Measurements from ENCODE around the gene NLN.

The NLN gene

GRCh38 chr5:65695896-65696295 lies 26.1 kb upstream of the NLN start:
- DNase-seq (ENCODE audit: low spot score) = no peak
- Histone ChIP-seq H3K27ac (no peak overlapping the region), H3K4me3 (no peak overlapping the region)
- TF ChIP-seq CTCF (IDR thresholded peaks at IDR 0.05) = no peak

GRCh38 chr5:65696892-65697291 lies 25.1 kb upstream of the NLN start:
- no peak overlapping the region for H3K4me3 ChIP-seq
- H3K27ac ChIP-seq = no peak overlapping the region

GRCh38 chr5:65699338-65699737 lies 22.7 kb upstream of the NLN start:
- no peak overlapping the region for H3K27ac ChIP-seq
- H3K4me3 ChIP-seq = no peak overlapping the region
- no peak for TF ChIP-seq CTCF (IDR thresholded peaks at IDR 0.05)
- DNase-seq (ENCODE audit: low spot score) = no peak

More at GRCh38 chr5:65696892-65697291, 25.1 kb upstream of the NLN start:
- TF ChIP-seq CTCF (IDR thresholded peaks at IDR 0.05) = no peak
- DNase-seq (ENCODE audit: low spot score) = no peak

GRCh38 chr5:65702036-65702435 lies 20.0 kb upstream of the NLN start:
- no peak overlapping the region for H3K27ac ChIP-seq

GRCh38 chr5:65704621-65705239 lies 17.3 kb upstream of the NLN start:
- H3K27ac ChIP-seq = no peak overlapping the region
- DNase-seq (ENCODE audit: low spot score) = no peak
- H3K4me3 ChIP-seq = no peak overlapping the region
- TF ChIP-seq CTCF (IDR thresholded peaks at IDR 0.05) = no peak

More at GRCh38 chr5:65702036-65702435, 20.0 kb upstream of the NLN start:
- DNase-seq (ENCODE audit: low spot score) = no peak
- no peak for TF ChIP-seq CTCF (IDR thresholded peaks at IDR 0.05)
- H3K4me3 ChIP-seq = no peak overlapping the region

GRCh38 chr5:65707663-65708062 lies 14.3 kb upstream of the NLN start:
- TF ChIP-seq CTCF (IDR thresholded peaks at IDR 0.05) = no peak
- no peak overlapping the region for H3K27ac ChIP-seq
- no peak for DNase-seq (ENCODE audit: low spot score)
- H3K4me3 ChIP-seq = no peak overlapping the region

GRCh38 chr5:65708145-65708544 lies 13.9 kb upstream of the NLN start:
- DNase-seq (ENCODE audit: low spot score) = no peak
- H3K4me3 ChIP-seq = no peak overlapping the region
- no peak for TF ChIP-seq CTCF (IDR thresholded peaks at IDR 0.05)
- H3K27ac ChIP-seq = no peak overlapping the region

All from coronary artery (tissue), 2 donors.